Left lung (tissue), 10 donors: Measurements from ENCODE around the gene GNA12. TPM values are rescaled to one million over a fixed set of nuclear protein-coding genes. Genes with fewer than 3 reads are reported as not detected.

Source experiments
- ATAC-seq: fragments of 200-7000 bp; cut with Tn5 transposase; one replicate; pipeline ENCODE4 v1.9.1; 2020; ENCODE audit warnings: moderate library complexity
- DNase-seq, 4 donors: peaks; one replicate each; pipeline ENCODE4 v3.0.0-alpha.2; 2013 to 2020
- H3K27ac ChIP-seq, 2 donors: fragments of 200-600 bp; sonication (generic) in 1 of 2; one replicate each; pipeline versions ENCODE4 v1.5.0 to v1.8.0; 2020 to 2021
- H3K27me3 ChIP-seq, 2 donors: fragments of 200-600 bp; sonication (generic) in 1 of 2; one replicate each; pipeline versions ENCODE4 v1.5.0 to v1.8.0; 2020 to 2021
- H3K36me3 ChIP-seq, 2 donors: fragments of 200-600 bp; sonication (generic) in 1 of 2; one replicate each; pipeline versions ENCODE4 v1.5.0 to v1.8.0; 2020 to 2021
- H3K4me1 ChIP-seq, 2 donors: fragments of 200-600 bp; one replicate each; pipeline ENCODE4 v1.8.0; 2021
- H3K4me3 ChIP-seq, 2 donors: fragments of 200-600 bp; sonication (generic) in 1 of 2; one replicate each; pipeline versions ENCODE4 v1.5.0 to v1.8.0; 2020 to 2021; ENCODE audit warnings: mild to moderate bottlenecking in 1 of 2
- H3K9me3 ChIP-seq, 2 donors: fragments of 200-600 bp; sonication (generic) in 1 of 2; one replicate each; pipeline versions ENCODE4 v1.5.0 to v1.8.0; 2020 to 2021
- CTCF ChIP-seq, 2 donors: fragments of 200-600 bp; sonication (generic) in 1 of 2; IDR thresholded peaks; one replicate each; pipeline versions ENCODE4 v1.5.0 to v1.8.0; 2021; ENCODE audit warnings: antibody characterized with exemption in 2 of 2
- intact Hi-C, 2 donors: fragments of 100-400 bp; cut with DNase I; formaldehyde crosslinking; loops; one replicate each; pipeline versions ENCODE4 v1.11.2 to v1.14.2; 2022
- polyA plus RNA-seq, 6 donors: library from polyadenylated mRNA; unstranded; fragments of 120-200 nt; gene quantifications; one replicate each; pipeline ENCODE4 v1.2.1, GENCODE V29; 2013; ENCODE audit not compliant: insufficient read length in 6 of 6
- total RNA-seq, 2 donors: library from RNA; stranded (reverse); fragmentation: NEBNext Ultra II Directional; extraction: Animal tissue kit (Norgen Biotek cat#: 25700); gene quantifications; one replicate each; pipeline ENCODE4 v1.2.1, GENCODE V29; 2021
- donor health status: DM: no; HTN: yes; CAD: no.
- donor health status: DM: no; HTN: no; CAD: no.

The GNA12 gene
- total and polyA plus RNA-seq, 8 donors: 48.7 to 67.5 (median 55.1) TPM

- Histone ChIP-seq H3K27me3 (no peaks in the 10 kb centered on the region), H3K4me1 (peaks cover 0 to 3% of the 10 kb centered on the region in 2 donors), H3K36me3 (peaks cover 0 to 31% of the 10 kb centered on the region in 2 donors), H3K9me3 (no peaks in the 10 kb centered on the region), H3K4me3 (no peak overlapping the region), H3K27ac (no peak overlapping the region)
- TF ChIP-seq CTCF (IDR thresholded peaks at IDR 0.05): no peak
- intact Hi-C loops: no loop called here
- ATAC-seq (no peak), DNase-seq (no peak)
These were observed 57.4 kb downstream of the GNA12 start for GRCh38 chr7:2786607-2787116.

GRCh38 chr7:2785071-2785500 is 59.0 kb downstream of the GNA12 start:
- no peak for TF ChIP-seq CTCF (IDR thresholded peaks at IDR 0.05)
- Histone ChIP-seq H3K36me3 (peaks cover 0 to 20% of the 10 kb centered on the region in 2 donors), H3K27me3 (no peaks in the 10 kb centered on the region), H3K27ac (no peak overlapping the region), H3K9me3 (no peaks in the 10 kb centered on the region), H3K4me1 (peaks cover 0 to 3% of the 10 kb centered on the region in 2 donors), H3K4me3 (no peak overlapping the region)
- intact Hi-C loops: no loop called here
- ATAC-seq: no peak
- DNase-seq: no peak

GRCh38 chr7:2782565-2782964 is 61.5 kb downstream of the GNA12 start:
- Histone ChIP-seq H3K27me3 (no peaks in the 10 kb centered on the region), H3K9me3 (no peaks in the 10 kb centered on the region), H3K4me1 (peaks cover 0 to 3% of the 10 kb centered on the region in 2 donors), H3K36me3 (peaks cover 0 to 9% of the 10 kb centered on the region in 2 donors), H3K4me3 (no peak overlapping the region), H3K27ac (no peak overlapping the region)
- no peak for TF ChIP-seq CTCF (IDR thresholded peaks at IDR 0.05)
- no peak for ATAC-seq
- intact Hi-C loops: no loop called here
- no peak for DNase-seq

- no peak for TF ChIP-seq CTCF (IDR thresholded peaks at IDR 0.05)
- Histone ChIP-seq H3K27me3 (no peaks in the 10 kb centered on the region), H3K27ac (no peak overlapping the region), H3K4me3 (no peak overlapping the region), H3K36me3 (peaks cover 0 to 4% of the 10 kb centered on the region in 2 donors), H3K4me1 (peaks cover 0 to 3% of the 10 kb centered on the region in 2 donors), H3K9me3 (no peaks in the 10 kb centered on the region)
- DNase-seq: no peak
- no peak for ATAC-seq
- intact Hi-C loops: no loop called here
These were observed 62.0 kb downstream of the GNA12 start for GRCh38 chr7:2782121-2782520.

- Histone ChIP-seq H3K36me3 (no peaks in the 10 kb centered on the region), H3K27ac (no peak overlapping the region), H3K4me1 (peaks cover 0 to 3% of the 10 kb centered on the region in 2 donors), H3K27me3 (no peaks in the 10 kb centered on the region), H3K9me3 (no peaks in the 10 kb centered on the region), H3K4me3 (no peak overlapping the region)
- no peak for TF ChIP-seq CTCF (IDR thresholded peaks at IDR 0.05)
- ATAC-seq: no peak
- DNase-seq: no peak
- intact Hi-C loops: no loop called here
These were observed 62.5 kb downstream of the GNA12 start for GRCh38 chr7:2781636-2782035.
